Mesendoderm (in vitro differentiated cells): ENCODE measurements around the gene ADH1B.
"Not testable (repeated sequence)": the region's sequence is repeated elsewhere in the genome, so short reads cannot be mapped to it uniquely, and the experiment has no call there.

ENCODE experiments used
- DNase-seq: peaks from one replicate; pipeline ENCODE4 v3.0.0; 2013
- H2AK5ac ChIP-seq: 2 replicates; pipeline ENCODE4 v1.6.1; 2013; ENCODE audit warnings: low read length, inconsistent platforms
- H2BK120ac ChIP-seq: 2 replicates; pipeline ENCODE4 v1.6.1; 2013; ENCODE audit warnings: low read depth, mild to moderate bottlenecking, low read length, moderate library complexity, mixed read lengths
- H2BK15ac ChIP-seq: replicated peaks from 2 replicates; pipeline ENCODE4 v1.6.1; 2013; ENCODE audit warnings: low read depth, mild to moderate bottlenecking, moderate library complexity
- H2BK5ac ChIP-seq: 2 replicates; pipeline ENCODE4 v1.6.1; 2013; ENCODE audit warnings: low read length, inconsistent platforms
- H3K18ac ChIP-seq: 2 replicates; pipeline ENCODE4 v1.6.1; 2013; ENCODE audit warnings: mild to moderate bottlenecking, low read length, mixed read lengths
- H3K23ac ChIP-seq: one replicate; pipeline ENCODE4 v1.6.1; 2013; ENCODE audit warnings: low read length
- H3K27ac ChIP-seq: 2 replicates; pipeline ENCODE4 v1.5.1; 2013; ENCODE audit warnings: low read depth, mild to moderate bottlenecking, inconsistent platforms, low read length, moderate library complexity
- H3K27me3 ChIP-seq: 2 replicates; pipeline ENCODE4 v1.6.1; 2013; ENCODE audit warnings: low read length, control low read depth, mild to moderate bottlenecking, inconsistent platforms; ENCODE audit not compliant: insufficient read depth, poor library complexity
- H3K36me3 ChIP-seq: 2 replicates; pipeline ENCODE4 v1.6.1; 2013; ENCODE audit warnings: low read length, inconsistent platforms; ENCODE audit not compliant: control insufficient read depth, insufficient read depth
- H3K4ac ChIP-seq: one replicate; pipeline ENCODE4 v1.6.1; 2013; ENCODE audit warnings: low read depth, mild to moderate bottlenecking, low read length, moderate library complexity
- H3K4me1 ChIP-seq: 2 replicates; pipeline ENCODE4 v1.6.1; 2013; ENCODE audit warnings: low read depth, low read length, inconsistent platforms; ENCODE audit not compliant: control insufficient read depth
- H3K4me2 ChIP-seq: 2 replicates; pipeline ENCODE4 v1.6.1; 2013; ENCODE audit warnings: low read length
- H3K4me3 ChIP-seq: 2 replicates; pipeline ENCODE4 v1.5.1; 2013; ENCODE audit warnings: mild to moderate bottlenecking, low read length
- H3K56ac ChIP-seq: one replicate; pipeline ENCODE4 v1.6.1; 2013; ENCODE audit warnings: low read length
- H3K79me1 ChIP-seq: 2 replicates; pipeline ENCODE4 v1.6.1; 2013; ENCODE audit warnings: low read length, inconsistent platforms
- H3K79me2 ChIP-seq: 2 replicates; pipeline ENCODE4 v1.6.1; 2013; ENCODE audit warnings: mild to moderate bottlenecking, low read length; ENCODE audit not compliant: control insufficient read depth, insufficient read depth
- H3K9ac ChIP-seq: 2 replicates; pipeline ENCODE4 v1.6.1; 2013; ENCODE audit warnings: low read length, inconsistent platforms
- H4K5ac ChIP-seq: one replicate; pipeline ENCODE4 v1.6.1; 2013; ENCODE audit warnings: low read length
- H4K8ac ChIP-seq: one replicate; pipeline ENCODE4 v1.6.1; 2013; ENCODE audit warnings: low read depth, mild to moderate bottlenecking, control low read depth, low read length, moderate library complexity
- WGBS: extraction: QIAGEN DNeasy Blood & Tissue Kit; methylation state at CpG from one replicate; pipeline ENCODE4 v1.1.7; 2013; ENCODE audit warnings: low lambda C conversion rate, missing lambda C conversion rate; ENCODE audit not compliant: insufficient coverage; ENCODE audit errors: extremely low coverage; 5-methylcytosine and 5-hydroxymethylcytosine counted together

The ADH1B gene

DNA sequence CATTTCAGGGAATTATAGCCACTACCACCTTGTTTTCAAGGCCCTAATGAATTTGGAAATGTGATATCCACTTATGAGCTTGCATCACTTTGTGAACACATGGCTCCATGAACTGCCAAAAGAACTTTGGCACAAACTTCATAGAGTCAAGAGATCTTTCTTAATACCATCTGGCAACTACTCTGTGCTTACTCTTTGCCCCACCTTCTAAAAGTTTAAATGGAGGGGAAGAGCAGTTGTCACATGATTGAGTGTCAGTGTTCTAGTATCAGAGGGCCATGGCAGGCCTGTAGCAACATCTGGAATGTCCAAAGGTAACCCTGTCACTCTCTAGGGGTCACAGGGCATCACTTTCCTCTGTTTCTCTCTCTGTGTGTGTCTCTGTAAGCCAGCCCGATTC is 2.6 kb upstream of the ADH1B start:
- no peaks in the 10 kb centered on the region for H3K27me3 ChIP-seq
- H3K4me1 ChIP-seq = no peaks in the 10 kb centered on the region
- H3K79me1 ChIP-seq = no peaks in the 10 kb centered on the region
- WGBS = no CpG with 5 or more reads among the region's 1 CpG
- no peaks in the 10 kb centered on the region for H3K79me2 ChIP-seq
- no peak overlapping the region for H3K18ac ChIP-seq
- DNase-seq = no peak
- H3K23ac ChIP-seq = no peak overlapping the region
- H3K4me2 ChIP-seq = no peak overlapping the region
- no peak overlapping the region for H2BK120ac ChIP-seq
- no peak overlapping the region for H3K4ac ChIP-seq
- no peak overlapping the region for H4K5ac ChIP-seq
- H4K8ac ChIP-seq = no peak overlapping the region
- no peaks in the 10 kb centered on the region for H3K36me3 ChIP-seq
- H2BK15ac ChIP-seq = no peak overlapping the region
- no peak overlapping the region for H3K9ac ChIP-seq
- no peak overlapping the region for H3K56ac ChIP-seq
- no peak overlapping the region for H2BK5ac ChIP-seq
- no peak overlapping the region for H2AK5ac ChIP-seq
- H3K4me3 ChIP-seq = no peak overlapping the region
- no peak overlapping the region for H3K27ac ChIP-seq

DNA sequence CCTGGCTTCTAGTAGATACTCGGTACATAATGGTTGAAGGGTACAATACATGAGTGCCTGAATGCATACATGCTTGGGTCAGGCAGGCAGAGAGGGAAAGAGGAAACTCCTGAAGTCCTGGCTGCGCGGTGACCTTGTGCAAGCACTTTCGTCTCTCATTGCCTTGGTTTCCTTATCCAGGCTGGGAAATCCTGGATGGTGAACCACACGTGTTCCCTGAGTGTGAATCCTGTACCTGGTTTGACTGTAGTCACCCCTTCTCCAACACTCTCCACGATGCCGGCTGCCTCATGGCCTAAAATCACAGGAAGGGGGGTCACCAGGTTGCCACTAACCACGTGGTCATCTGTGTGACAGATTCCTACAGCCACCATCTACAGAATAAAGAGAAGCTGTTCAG is 3.4 kb downstream of the ADH1B start:
- H3K4me2 ChIP-seq, H4K8ac ChIP-seq, H3K18ac ChIP-seq, H3K27me3 ChIP-seq, H3K79me2 ChIP-seq, H2AK5ac ChIP-seq, H3K9ac ChIP-seq, H2BK15ac ChIP-seq, H3K4ac ChIP-seq, H3K56ac ChIP-seq, DNase-seq, H2BK120ac ChIP-seq, H3K4me3 ChIP-seq, H3K79me1 ChIP-seq, H3K4me1 ChIP-seq, H3K36me3 ChIP-seq, H4K5ac ChIP-seq, H3K23ac ChIP-seq, H2BK5ac ChIP-seq, H3K27ac ChIP-seq: not testable (repeated sequence)
- no CpG with 5 or more reads among the region's 8 CpGs for WGBS

DNA sequence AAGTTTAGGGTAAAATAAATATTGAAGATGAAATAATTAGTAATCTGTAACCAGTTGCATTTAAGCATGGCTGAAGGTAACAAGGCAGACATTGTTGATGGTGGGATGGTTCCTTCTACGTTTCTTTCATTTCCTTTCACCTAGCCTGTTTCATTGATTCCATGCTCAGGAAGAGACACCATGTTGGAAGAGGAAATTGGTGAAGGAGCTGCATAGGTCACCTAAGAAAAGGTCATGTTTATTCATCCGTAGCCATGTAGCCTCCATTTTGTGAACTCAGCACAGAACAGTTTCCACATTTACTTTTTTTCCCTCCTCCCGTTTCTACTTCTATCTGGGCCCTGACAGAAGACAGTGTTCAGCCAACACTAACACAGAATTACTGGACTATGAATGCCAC is 3.8 kb downstream of the ADH1B start:
- no peaks in the 10 kb centered on the region for H3K27me3 ChIP-seq
- no peak overlapping the region for H3K4me3 ChIP-seq
- no peaks in the 10 kb centered on the region for H3K79me2 ChIP-seq
- H4K5ac ChIP-seq = no peak overlapping the region
- H3K9ac ChIP-seq = no peak overlapping the region
- no peak overlapping the region for H3K23ac ChIP-seq
- no peak overlapping the region for H3K56ac ChIP-seq
- no peak for DNase-seq
- no peak overlapping the region for H4K8ac ChIP-seq
- no peak overlapping the region for H2BK120ac ChIP-seq
- no peak overlapping the region for H3K4me2 ChIP-seq
- no CpG with 5 or more reads among the region's 3 CpGs for WGBS
- no peak overlapping the region for H2BK5ac ChIP-seq
- no peaks in the 10 kb centered on the region for H3K4me1 ChIP-seq
- H3K4ac ChIP-seq = no peak overlapping the region
- H2BK15ac ChIP-seq = no peak overlapping the region
- H3K18ac ChIP-seq = no peak overlapping the region
- H3K27ac ChIP-seq = no peak overlapping the region
- H3K79me1 ChIP-seq = no peaks in the 10 kb centered on the region
- no peaks in the 10 kb centered on the region for H3K36me3 ChIP-seq
- H2AK5ac ChIP-seq = no peak overlapping the region

DNA sequence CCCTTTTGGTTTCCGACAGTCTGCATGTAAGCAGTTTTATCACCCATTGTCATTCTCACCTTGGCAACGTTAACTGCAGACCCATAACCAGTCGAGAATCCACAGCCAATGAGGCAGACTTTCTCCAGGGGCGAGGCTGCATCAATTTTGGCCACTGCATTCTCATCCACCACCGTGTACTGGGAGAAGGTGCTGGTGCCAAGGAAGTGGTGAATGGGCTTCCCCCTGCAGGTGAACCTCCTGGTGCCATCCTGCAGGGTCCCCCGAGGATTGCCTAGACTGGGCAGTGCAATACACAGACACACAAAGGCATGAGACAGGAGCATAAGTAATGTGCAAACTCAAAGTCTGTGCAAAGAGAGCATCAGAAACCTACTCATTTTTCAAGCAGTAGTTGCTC is 5.4 kb downstream of the ADH1B start:
- Histone ChIP-seq H3K4me2 (no peak overlapping the region), H3K27me3 (no peaks in the 10 kb centered on the region), H2BK120ac (no peak overlapping the region), H3K4me3 (no peak overlapping the region), H4K8ac (no peak overlapping the region), H3K4ac (no peak overlapping the region), H3K4me1 (no peaks in the 10 kb centered on the region), H2BK5ac (no peak overlapping the region), H4K5ac (no peak overlapping the region), H3K9ac (no peak overlapping the region), H2AK5ac (no peak overlapping the region), H3K79me2 (no peaks in the 10 kb centered on the region), H3K23ac (no peak overlapping the region), H2BK15ac (no peak overlapping the region), H3K36me3 (no peaks in the 10 kb centered on the region), H3K18ac (no peak overlapping the region), H3K56ac (no peak overlapping the region), H3K79me1 (no peaks in the 10 kb centered on the region), H3K27ac (no peak overlapping the region)
- WGBS = no CpG with 5 or more reads among the region's 6 CpGs
- DNase-seq = no peak

DNA sequence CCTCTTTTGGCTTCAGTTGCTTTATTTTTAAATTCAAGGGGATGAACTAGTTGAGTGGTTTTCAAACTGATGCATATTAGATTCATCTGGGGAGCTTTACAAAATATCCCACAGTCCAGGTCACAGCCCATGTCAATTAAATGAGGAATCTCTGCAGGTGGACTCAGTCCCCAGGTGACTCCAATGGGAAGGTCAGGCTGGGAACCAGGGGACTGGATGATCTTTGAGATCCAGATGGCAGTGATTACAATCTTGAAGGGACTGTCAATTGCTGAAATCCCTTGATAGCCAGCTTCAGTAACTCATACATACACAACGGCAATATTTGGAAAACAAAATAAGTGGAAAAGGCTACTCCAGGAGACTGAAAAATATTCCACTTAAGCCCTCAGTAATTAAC is 7.0 kb downstream of the ADH1B start:
- no CpG with 5 or more reads among the region's 1 CpG for WGBS
- H3K4me3 ChIP-seq = no peak overlapping the region
- no peak for DNase-seq

DNA sequence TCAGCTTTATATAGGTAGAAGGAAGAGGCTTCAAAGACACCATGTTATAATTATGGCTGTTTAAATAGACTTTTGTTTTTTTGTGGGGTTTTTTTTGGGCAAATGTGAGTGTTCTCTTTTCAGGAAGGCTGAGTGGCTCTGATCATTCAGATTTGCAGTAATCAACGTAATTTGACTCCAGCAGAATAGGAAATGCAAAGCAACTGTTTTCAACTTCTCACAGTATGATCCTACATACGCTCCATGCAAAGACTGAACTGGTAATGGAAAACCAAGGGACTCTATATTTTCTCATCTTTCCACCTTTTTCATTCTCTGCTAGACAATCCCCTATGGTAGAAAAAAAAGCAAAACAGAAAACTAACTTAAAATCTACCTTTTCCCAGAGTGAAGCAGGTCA is 10.8 kb downstream of the ADH1B start:
- no peak overlapping the region for H4K5ac ChIP-seq
- no peak overlapping the region for H3K23ac ChIP-seq
- no peak overlapping the region for H3K4ac ChIP-seq
- H3K4me3 ChIP-seq = no peak overlapping the region
- no peak overlapping the region for H3K18ac ChIP-seq
- no peak overlapping the region for H2BK120ac ChIP-seq
- H2AK5ac ChIP-seq = no peak overlapping the region
- H4K8ac ChIP-seq = no peak overlapping the region
- no peak overlapping the region for H3K9ac ChIP-seq
- H3K4me1 ChIP-seq = peaks cover 1% of the 10 kb centered on the region
- H3K36me3 ChIP-seq = no peaks in the 10 kb centered on the region
- no peak overlapping the region for H3K56ac ChIP-seq
- no peaks in the 10 kb centered on the region for H3K27me3 ChIP-seq
- H2BK5ac ChIP-seq = no peak overlapping the region
- no peaks in the 10 kb centered on the region for H3K79me2 ChIP-seq
- H2BK15ac ChIP-seq = no peak overlapping the region
- no peaks in the 10 kb centered on the region for H3K79me1 ChIP-seq
- no peak overlapping the region for H3K27ac ChIP-seq
- WGBS = no CpG with 5 or more reads among the region's 2 CpGs
- DNase-seq = no peak
- H3K4me2 ChIP-seq = no peak overlapping the region

More for the DNA sequence above, 7.0 kb downstream of the ADH1B start:
- H3K23ac ChIP-seq = no peak overlapping the region
- H3K4ac ChIP-seq = no peak overlapping the region
- no peak overlapping the region for H2BK5ac ChIP-seq
- no peaks in the 10 kb centered on the region for H3K27me3 ChIP-seq
- H2BK120ac ChIP-seq = no peak overlapping the region
- H4K5ac ChIP-seq = no peak overlapping the region
- no peaks in the 10 kb centered on the region for H3K79me2 ChIP-seq
- no peak overlapping the region for H2AK5ac ChIP-seq
- H3K79me1 ChIP-seq = no peaks in the 10 kb centered on the region
- H3K18ac ChIP-seq = no peak overlapping the region
- peaks cover 1% of the 10 kb centered on the region for H3K4me1 ChIP-seq
- no peaks in the 10 kb centered on the region for H3K36me3 ChIP-seq
- H3K27ac ChIP-seq = no peak overlapping the region
- H3K56ac ChIP-seq = no peak overlapping the region
- no peak overlapping the region for H4K8ac ChIP-seq
- no peak overlapping the region for H3K4me2 ChIP-seq
- no peak overlapping the region for H2BK15ac ChIP-seq
- no peak overlapping the region for H3K9ac ChIP-seq
